GM12878 (cell line): ENCODE results near the gene GATA3. TPM values are rescaled to one million over a fixed set of nuclear protein-coding genes. Genes with fewer than 3 reads are reported as not detected.

Experiments used
- ATAC-seq: fragments of 200-7000 bp; cut with Tn5 transposase; 3 replicates; pipeline ENCODE4 v1.9.1; 2020; ENCODE audit warnings: mild to moderate bottlenecking, moderate library complexity
- BruUV-seq: library from RNA; stranded (reverse); fragments of 400-500 nt; replicated peaks from 2 replicates; lab custom pipeline; 2021; lab: Mats Ljungman, UMichigan
- CTCF ChIA-PET: fragments of 300-600 bp; sonication (Branson Sonifier 250); formaldehyde crosslinking; extraction: SDS; loops from one replicate; lab custom pipeline; 2021; ENCODE audit warnings: inconsistent platforms; lab: Yijun Ruan, JAX
- POLR2A ChIA-PET: fragments of 350-600 bp; formaldehyde crosslinking; extraction: SDS; loops from one replicate; lab custom pipeline; 2021; ENCODE audit warnings: inconsistent platforms; lab: Charles Lee
- RAD21 ChIA-PET: fragments of 300-600 bp; sonication (Branson Sonifier 250); formaldehyde crosslinking; loops from one replicate; lab custom pipeline; 2023; ENCODE audit warnings: antibody characterized with exemption; ENCODE audit not compliant: unreplicated experiment; lab: Charles Lee
- SMC1A ChIA-PET: fragments of 300-600 bp; sonication (Branson Sonifier 250); formaldehyde crosslinking; loops from one replicate; lab custom pipeline; 2023; ENCODE audit not compliant: unreplicated experiment, uncharacterized antibody; lab: Charles Lee
- DNase-seq: peaks from one replicate; pipeline ENCODE4 v3.0.0-alpha.2; 2011; ENCODE audit warnings: low read depth, low spot score
- FAIRE-seq: peaks from 3 replicates; lab custom pipeline; 2011; peaks lifted over from hg19 to GRCh38; lab: Jason Lieb, UNC
- H2AFZ ChIP-seq: 2 replicates; pipeline ENCODE4 v1.6.0; 2011; ENCODE audit warnings: low read depth, low read length, control low read depth; ENCODE audit not compliant: control insufficient read depth
- H3K27ac ChIP-seq: 2 replicates; pipeline ENCODE4 v1.5.1; 2011; ENCODE audit warnings: control low read depth; ENCODE audit not compliant: control insufficient read depth, insufficient read depth
- H3K27me3 ChIP-seq, 2 experiments: replicated peaks in 1 of 2; 2 replicates each; pipeline versions ENCODE4 v1.6.0 to v1.6.1; 2011; ENCODE audit warnings: low read length in 1 of 2; ENCODE audit not compliant: control insufficient read depth in 2 of 2, insufficient read depth in 2 of 2
- H3K36me3 ChIP-seq, 2 experiments: 2 replicates each; pipeline ENCODE4 v1.5.1; 2011; ENCODE audit warnings: low read length in 1 of 2; ENCODE audit not compliant: control insufficient read depth in 2 of 2, insufficient read depth in 2 of 2
- H3K4me1 ChIP-seq: 2 replicates; pipeline ENCODE4 v1.6.1; 2011; ENCODE audit warnings: mild to moderate bottlenecking, low read length, moderate library complexity, mixed read lengths; ENCODE audit not compliant: control insufficient read depth, insufficient read depth
- H3K4me2 ChIP-seq: 2 replicates; pipeline ENCODE4 v1.6.0; 2011; ENCODE audit warnings: control low read depth; ENCODE audit not compliant: control insufficient read depth, insufficient read depth
- H3K4me3 ChIP-seq: fragments of 200-600 bp; sonication (generic); 2 replicates; pipeline ENCODE4 v1.5.1; 2016
- H3K79me2 ChIP-seq: 2 replicates; pipeline ENCODE4 v1.6.0; 2011; ENCODE audit warnings: low read length; ENCODE audit not compliant: control insufficient read depth, insufficient read depth
- H3K9ac ChIP-seq: 2 replicates; pipeline ENCODE4 v1.8.0; 2011; ENCODE audit warnings: low read length, control low read depth, mixed read lengths; ENCODE audit not compliant: control insufficient read depth, insufficient read depth
- H3K9me3 ChIP-seq: replicated peaks from 3 replicates; pipeline ENCODE4 v1.5.1; 2011; ENCODE audit warnings: mild to moderate bottlenecking, low read length; ENCODE audit not compliant: control insufficient read depth, insufficient read depth
- H4K20me1 ChIP-seq: 2 replicates; pipeline ENCODE4 v1.6.0; 2011; ENCODE audit not compliant: control insufficient read depth, insufficient read depth
- BHLHE40 ChIP-seq, 2 experiments: fragments of 450-650 bp in 1 of 2; IDR thresholded peaks; 2 replicates each; pipeline ENCODE4 v1.6.1; 2011 to 2017; ENCODE audit warnings: low read depth in 2 of 2, borderline replicate concordance in 1 of 2, improper control_type of control experiment in 1 of 2, low read length in 1 of 2, mild to moderate bottlenecking in 1 of 2
- BMI1 ChIP-seq: fragments of 450-650 bp; IDR thresholded peaks from 2 replicates; pipeline ENCODE4 v1.6.1; 2016; ENCODE audit warnings: mild to moderate bottlenecking, moderate library complexity, borderline replicate concordance
- CHD4 ChIP-seq: fragments of 200-600 bp; sonication (generic); IDR thresholded peaks from 2 replicates; pipeline ENCODE4 v1.6.1; 2016; ENCODE audit warnings: mild to moderate bottlenecking
- CREB1 ChIP-seq: IDR thresholded peaks from 2 replicates; pipeline ENCODE4 v1.6.1; 2012; ENCODE audit warnings: low read depth, mild to moderate bottlenecking, inconsistent platforms
- FOS ChIP-seq: IDR thresholded peaks from 3 replicates; pipeline ENCODE4 v1.6.1; 2011; ENCODE audit warnings: borderline replicate concordance; ENCODE audit not compliant: insufficient read length; ENCODE audit errors: extremely low read depth
- YY1 ChIP-seq: IDR thresholded peaks from 2 replicates; pipeline ENCODE4 v1.6.1; 2011; ENCODE audit warnings: low read depth, mild to moderate bottlenecking, low read length
- ZBTB4 ChIP-seq: fragments of 450-650 bp; formaldehyde crosslinking; IDR thresholded peaks from 2 replicates; pipeline ENCODE4 v1.4.0; 2022; ENCODE audit warnings: mild to moderate bottlenecking, moderate library complexity
- ZNF592 ChIP-seq: fragments of 450-650 bp; IDR thresholded peaks from 2 replicates; pipeline ENCODE4 v1.6.1; 2017; ENCODE audit warnings: mild to moderate bottlenecking, moderate library complexity
- ZNF687 ChIP-seq: fragments of 450-650 bp; IDR thresholded peaks from 2 replicates; pipeline ENCODE4 v1.6.1; 2017; ENCODE audit warnings: mild to moderate bottlenecking, moderate library complexity
- WGBS: methylation state at CpG from one replicate; pipeline ENCODE4 v1.1.6; 2016; ENCODE audit warnings: low lambda C conversion rate; ENCODE audit not compliant: insufficient replicate concordance, insufficient coverage; ENCODE audit errors: missing lambda C conversion rate; 5-methylcytosine and 5-hydroxymethylcytosine counted together
- in situ Hi-C: fragments of 300-500 bp; cut with MboI; formaldehyde crosslinking; loops from 9 replicates; pipeline ENCODE4 v1.14.3; 2018; ENCODE audit warnings: mixed read lengths
- intact Hi-C: fragments of 100-400 bp; cut with micrococcal nuclease; formaldehyde crosslinking; loops from one replicate; pipeline ENCODE4 v1.14.2; 2022; ENCODE audit not compliant: unreplicated experiment
- polyA plus RNA-seq, 11 experiments: library from polyadenylated mRNA; depleted of rRNA in 4 of 11; unstranded in 6 of 11; stranded (reverse) in 5 of 11; fragments of >200 nt; fragmentation: Nextera tagmentation in 4 of 11; fragmentation: Illumina TruSeq in 1 of 11; extraction: Ambion mirVana in 4 of 11; extraction: Trizol in 1 of 11; gene quantifications; 1 replicate in 1 of 11; 2 replicates in 10 of 11; pipeline versions ENCODE4 v1.2.1 to v1.2.3, GENCODE V29; 2011 to 2016; ENCODE audit warnings: inconsistent platforms in 2 of 11, missing spikeins in 2 of 11, low read depth in 1 of 11
- total RNA-seq, 4 experiments: library from RNA; depleted of rRNA in 3 of 4; stranded (reverse); fragments of >200 nt in 3 of 4; fragmentation: Illumina TruSeq in 1 of 4; extraction: Trizol in 1 of 4; gene quantifications; 2 replicates each; pipeline versions ENCODE4 v1.2.1 to v1.2.3, GENCODE V29; 2013 to 2021
- TF ChIP-seq, protein P1 (sequence below): IDR thresholded peaks from 2 replicates; pipeline ENCODE4 v1.6.1; 2011; ENCODE audit warnings: borderline replicate concordance, low read depth, mild to moderate bottlenecking, moderate library complexity, low read length; ENCODE audit not compliant: insufficient read depth, poor library complexity, severe bottlenecking

The GATA3 gene
- total and polyA plus RNA-seq, 10 of the 15 experiments (the other 5 are each of a cell fraction or from before 2014, with no cell fraction given), result 0.08 to 0.80 (median 0.29) TPM

DNA sequence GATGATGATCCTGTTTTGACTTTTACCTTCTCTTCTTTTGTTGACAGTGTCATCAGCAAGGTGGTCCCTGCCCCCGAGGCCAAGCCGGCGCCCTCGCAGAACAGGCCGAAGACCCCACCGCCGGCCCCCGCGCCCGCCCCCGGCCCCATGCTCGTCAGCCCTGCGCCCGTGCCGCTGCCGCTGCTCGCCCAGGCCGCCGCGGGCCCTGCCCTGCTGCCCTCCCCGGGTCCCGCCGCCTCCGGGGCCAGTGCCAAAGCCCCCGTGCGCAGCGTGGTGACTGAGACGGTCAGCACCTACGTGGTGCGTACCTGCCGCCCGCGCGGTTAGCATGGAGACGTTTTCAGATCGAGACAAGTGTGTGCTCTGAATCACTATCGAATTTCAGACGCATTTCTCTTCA, 45.5 kb upstream of the GATA3 start:
- Histone ChIP-seq H3K4me3 (no peak overlapping the region), H3K4me1 (no peaks in the 10 kb centered on the region; the same call in 1 of the 2 replicates), H3K9ac (no peak overlapping the region), H3K27ac (no peak overlapping the region), H4K20me1 (no peaks in the 10 kb centered on the region), H3K4me2 (no peak overlapping the region), H2AFZ (no peak overlapping the region), H3K36me3 (no peaks in the 10 kb centered on the region; a peak in 2 of 4 replicates), H3K9me3 (no peaks in the 10 kb centered on the region; the same call in 1 of the 3 replicates), H3K79me2 (no peaks in the 10 kb centered on the region), H3K27me3 (no peaks in the 10 kb centered on the region)
- WGBS, result 98% methylated on average over 22 of the region's 38 CpGs
- FAIRE-seq, result no peak
- RAD21 ChIA-PET, result no interaction called here
- in situ Hi-C loops (no loop called here), intact Hi-C loops (no loop called here)
- ATAC-seq, result no peak
- no TSS peak for BruUV-seq
- no peak for DNase-seq
- SMC1A ChIA-PET, result no interaction called here
- CTCF ChIA-PET, result interaction anchor here (1.0 kb wide), 1 partner anchor 1200 kb away, joined by 3 read pairs; no protein-coding TSS in a partner anchor
- POLR2A ChIA-PET, result no interaction called here
- no peak for TF ChIP-seq CHD4
- TF ChIP-seq, protein P1, sequence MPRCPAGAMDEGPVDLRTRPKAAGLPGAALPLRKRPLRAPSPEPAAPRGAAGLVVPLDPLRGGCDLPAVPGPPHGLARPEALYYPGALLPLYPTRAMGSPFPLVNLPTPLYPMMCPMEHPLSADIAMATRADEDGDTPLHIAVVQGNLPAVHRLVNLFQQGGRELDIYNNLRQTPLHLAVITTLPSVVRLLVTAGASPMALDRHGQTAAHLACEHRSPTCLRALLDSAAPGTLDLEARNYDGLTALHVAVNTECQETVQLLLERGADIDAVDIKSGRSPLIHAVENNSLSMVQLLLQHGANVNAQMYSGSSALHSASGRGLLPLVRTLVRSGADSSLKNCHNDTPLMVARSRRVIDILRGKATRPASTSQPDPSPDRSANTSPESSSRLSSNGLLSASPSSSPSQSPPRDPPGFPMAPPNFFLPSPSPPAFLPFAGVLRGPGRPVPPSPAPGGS, result no peak
- no peak for TF ChIP-seq FOS
- no peak for TF ChIP-seq ZNF592
- no peak for TF ChIP-seq BHLHE40 (IDR thresholded peaks at IDR 0.05; ENCODE audit: borderline replicate concordance in 1 of 2, low read depth in 2 of 2, low read length in 1 of 2)
- no peak for TF ChIP-seq CREB1
- TF ChIP-seq BMI1, result no peak
- TF ChIP-seq ZNF687, result no peak
- TF ChIP-seq YY1, result no peak
- TF ChIP-seq ZBTB4 (CRISPR knock-in tag), result no peak
